Erythroblast (primary cell): ENCODE results near the gene HS3ST4.

Source experiments
- GATA1 ChIP-seq: IDR thresholded peaks from 2 replicates; pipeline ENCODE4 v1.6.1; 2011; ENCODE audit warnings: low read depth, mild to moderate bottlenecking, control low read depth, low read length, moderate library complexity
- POLR2A ChIP-seq: IDR thresholded peaks from 2 replicates; pipeline ENCODE4 v1.6.1; 2011; ENCODE audit warnings: mild to moderate bottlenecking, low read length

GRCh38 chr16:25868706-25869370, 177.1 kb downstream of the HS3ST4 start:
- TF ChIP-seq POLR2A = no peak
- no peak for TF ChIP-seq GATA1
